Osteoblast (primary cell): Measurements from ENCODE around the gene RNF150. TPM values are rescaled to one million over a fixed set of nuclear protein-coding genes. Genes with fewer than 3 reads are reported as not detected.

Experiments
- DNase-seq: peaks from one replicate; pipeline ENCODE4 v3.0.0; 2011; ENCODE audit warnings: low spot score, mixed read lengths; ENCODE audit not compliant: insufficient read length; ENCODE audit errors: missing footprints
- H2AFZ ChIP-seq: 2 replicates; pipeline ENCODE4 v1.6.0; 2011; ENCODE audit warnings: mild to moderate bottlenecking, low read length
- H3K27ac ChIP-seq: 2 replicates; pipeline ENCODE4 v1.5.1; 2011; ENCODE audit warnings: mild to moderate bottlenecking, low read depth, low read length, moderate library complexity
- H3K27me3 ChIP-seq: 2 replicates; pipeline ENCODE4 v1.6.0; 2012; ENCODE audit warnings: mild to moderate bottlenecking, control low read depth, inconsistent platforms, low read length, moderate library complexity; ENCODE audit not compliant: insufficient read depth
- H3K36me3 ChIP-seq: 2 replicates; pipeline ENCODE4 v1.5.1; 2011; ENCODE audit warnings: mild to moderate bottlenecking, low read length, control low read depth, moderate library complexity; ENCODE audit not compliant: insufficient read depth
- H3K4me1 ChIP-seq: 2 replicates; pipeline ENCODE4 v1.5.1; 2011; ENCODE audit warnings: mild to moderate bottlenecking, low read length, control low read depth, moderate library complexity; ENCODE audit not compliant: insufficient read depth
- H3K4me2 ChIP-seq: 2 replicates; pipeline ENCODE4 v1.6.0; 2011; ENCODE audit warnings: mild to moderate bottlenecking, low read length; ENCODE audit not compliant: insufficient read depth
- H3K4me3 ChIP-seq: fragments of 200-600 bp; sonication (generic); 3 replicates; pipeline ENCODE4 v1.5.1; 2012; ENCODE audit warnings: mild to moderate bottlenecking, low read length, inconsistent platforms; ENCODE audit not compliant: insufficient read depth
- H3K79me2 ChIP-seq: 2 replicates; pipeline ENCODE4 v1.6.0; 2012; ENCODE audit warnings: mild to moderate bottlenecking, low read length, control low read depth, inconsistent platforms; ENCODE audit not compliant: insufficient read depth
- H3K9me3 ChIP-seq: 2 replicates; pipeline ENCODE4 v1.5.1; 2011; ENCODE audit warnings: low read depth, low read length, control low read depth
- H4K20me1 ChIP-seq: 2 replicates; pipeline ENCODE4 v1.6.0; 2012; ENCODE audit warnings: mild to moderate bottlenecking, low read length, control low read depth; ENCODE audit not compliant: insufficient read depth
- CTCF ChIP-seq: IDR thresholded peaks from 2 replicates; pipeline ENCODE4 v1.5.1; 2011; ENCODE audit warnings: mild to moderate bottlenecking, low read depth, low read length, moderate library complexity; ENCODE audit errors: extremely low read depth
- total RNA-seq: library from RNA; depleted of rRNA; stranded (reverse); fragments of >200 nt; gene quantifications from 2 replicates; pipeline ENCODE4 v1.2.3, GENCODE V29; 2012

RNF150 gene
- total RNA-seq, 1 donor: 13.4 TPM

- Histone ChIP-seq H3K4me3 (no peak overlapping the region), H3K4me1 (no peaks in the 10 kb centered on the region), H3K79me2 (no peaks in the 10 kb centered on the region), H3K36me3 (no peaks in the 10 kb centered on the region), H2AFZ (no peak overlapping the region), H3K4me2 (no peak overlapping the region), H3K9me3 (no peaks in the 10 kb centered on the region), H3K27me3 (no peaks in the 10 kb centered on the region), H3K27ac (no peak overlapping the region), H4K20me1 (no peaks in the 10 kb centered on the region)
- DNase-seq: no peak
- TF ChIP-seq CTCF: no peak
Observed at GRCh38 chr4:140994015-140994414, 139.3 kb downstream of the RNF150 start.

- TF ChIP-seq CTCF: no peak
- Histone ChIP-seq H3K4me3 (no peak overlapping the region), H3K4me2 (no peak overlapping the region)
Observed at GRCh38 chr4:140993370-140993769, 139.9 kb downstream of the RNF150 start.

GRCh38 chr4:140989944-140990343 is 143.3 kb downstream of the RNF150 start:
- no peaks in the 10 kb centered on the region for H4K20me1 ChIP-seq
- no peak overlapping the region for H2AFZ ChIP-seq
- H3K9me3 ChIP-seq: no peaks in the 10 kb centered on the region
- no peak for DNase-seq
- no peaks in the 10 kb centered on the region for H3K79me2 ChIP-seq
- H3K4me2 ChIP-seq: no peak overlapping the region
- no peak overlapping the region for H3K4me3 ChIP-seq
- H3K27me3 ChIP-seq: no peaks in the 10 kb centered on the region
- no peaks in the 10 kb centered on the region for H3K4me1 ChIP-seq
- H3K27ac ChIP-seq: no peak overlapping the region
- H3K36me3 ChIP-seq: no peaks in the 10 kb centered on the region
- no peak for TF ChIP-seq CTCF

More at GRCh38 chr4:140993370-140993769, 139.9 kb downstream of the RNF150 start:
- no peak overlapping the region for H3K27ac ChIP-seq
- no peaks in the 10 kb centered on the region for H4K20me1 ChIP-seq
- H3K4me1 ChIP-seq: no peaks in the 10 kb centered on the region
- peak; percentile 38 for DNase-seq
- no peaks in the 10 kb centered on the region for H3K79me2 ChIP-seq
- no peaks in the 10 kb centered on the region for H3K27me3 ChIP-seq
- no peak overlapping the region for H2AFZ ChIP-seq
- no peaks in the 10 kb centered on the region for H3K9me3 ChIP-seq
- H3K36me3 ChIP-seq: no peaks in the 10 kb centered on the region

- DNase-seq: no peak
- H3K27ac ChIP-seq: no peak overlapping the region
- TF ChIP-seq CTCF: no peak
- no peaks in the 10 kb centered on the region for H3K27me3 ChIP-seq
- no peaks in the 10 kb centered on the region for H3K9me3 ChIP-seq
- no peak overlapping the region for H3K4me3 ChIP-seq
- H4K20me1 ChIP-seq: no peaks in the 10 kb centered on the region
- H3K79me2 ChIP-seq: no peaks in the 10 kb centered on the region
- no peaks in the 10 kb centered on the region for H3K4me1 ChIP-seq
- no peaks in the 10 kb centered on the region for H3K36me3 ChIP-seq
- no peak overlapping the region for H2AFZ ChIP-seq
- no peak overlapping the region for H3K4me2 ChIP-seq
Observed at GRCh38 chr4:140986045-140986444, 147.2 kb downstream of the RNF150 start.
